Stimulated activated CD8-positive, alpha-beta memory T cell treated with anti-CD3 and anti-CD28 coated beads, Interleukin-7, amount 100 ng/mL, for 4 hours (primary cell): ENCODE measurements around the gene UTP14C.
"Not testable (repeated sequence)": the region's sequence is repeated elsewhere in the genome, so short reads cannot be mapped to it uniquely, and the experiment has no call there.

Source experiments
- DNase-seq, 2 donors: peaks; one replicate each; pipeline ENCODE4 v3.0.0-alpha.2; 2020; ENCODE audit warnings: low read depth in 2 of 2

Gene UTP14C

GRCh38 chr13:52048516-52048915 is 24.0 kb downstream of the UTP14C start:
- no peak for DNase-seq

GRCh38 chr13:52051400-52051799 is 26.9 kb downstream of the UTP14C start:
- DNase-seq = no peak

GRCh38 chr13:52053460-52053859 is 29.0 kb downstream of the UTP14C start:
- DNase-seq = no peak

GRCh38 chr13:52061064-52061463 is 36.6 kb downstream of the UTP14C start:
- DNase-seq = not testable (repeated sequence)

- DNase-seq = no peak
These were observed 37.1 kb downstream of the UTP14C start for GRCh38 chr13:52061587-52061986.

- DNase-seq = no peak
These were observed 42.7 kb downstream of the UTP14C start for GRCh38 chr13:52067237-52067636.

- DNase-seq = no peak
These were observed 46.5 kb downstream of the UTP14C start for GRCh38 chr13:52070929-52071523.
